Stimulated activated CD8-positive, alpha-beta memory T cell treated with anti-CD3 and anti-CD28 coated beads, Interleukin-12 subunit alpha, Interleukin-12 subunit beta, amount 100 ng/mL, for 4 hours (primary cell): ENCODE measurements around the gene STON2.

ENCODE experiments used
- DNase-seq: peaks from one replicate; pipeline ENCODE4 v3.0.0-alpha.2; 2020; ENCODE audit warnings: low read depth

Gene STON2

DNA sequence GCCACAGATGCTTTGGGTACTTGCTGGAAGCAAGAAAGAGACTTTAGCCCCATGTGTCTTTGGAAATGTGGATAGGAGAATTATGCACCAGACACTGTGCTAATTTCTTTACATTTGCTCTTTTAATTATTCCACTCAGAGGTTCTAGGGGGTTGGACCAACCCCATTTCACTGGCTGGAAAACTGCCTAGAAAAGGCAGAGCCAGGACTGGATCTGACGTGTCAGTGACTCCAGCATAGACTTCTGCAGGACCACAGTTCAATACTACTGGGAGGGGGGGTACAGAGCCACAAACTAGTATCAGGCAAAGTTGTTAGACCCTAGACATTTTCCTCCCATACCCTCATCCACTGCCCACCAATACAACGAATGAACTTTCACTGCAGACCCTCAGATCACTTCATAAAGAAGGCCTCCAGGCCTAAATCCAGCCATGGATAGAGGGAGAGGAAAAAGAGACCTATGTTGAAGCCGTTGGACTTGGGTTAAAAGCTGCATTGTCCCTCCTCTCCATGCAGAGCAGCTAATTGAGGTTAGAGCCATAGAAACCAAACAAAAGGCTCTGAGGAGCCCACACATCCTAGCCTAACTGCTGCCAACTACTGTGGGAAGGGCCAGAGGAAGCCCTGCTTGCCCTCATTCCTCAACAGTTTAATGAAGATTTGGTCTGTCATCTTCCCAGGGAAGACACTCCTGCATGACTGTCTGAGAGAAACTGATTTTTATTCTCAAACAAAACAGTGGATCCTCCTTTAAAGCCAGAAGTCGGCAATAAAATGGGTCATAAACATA, 68.7 kb downstream of the STON2 start:
- no peak for DNase-seq

DNA sequence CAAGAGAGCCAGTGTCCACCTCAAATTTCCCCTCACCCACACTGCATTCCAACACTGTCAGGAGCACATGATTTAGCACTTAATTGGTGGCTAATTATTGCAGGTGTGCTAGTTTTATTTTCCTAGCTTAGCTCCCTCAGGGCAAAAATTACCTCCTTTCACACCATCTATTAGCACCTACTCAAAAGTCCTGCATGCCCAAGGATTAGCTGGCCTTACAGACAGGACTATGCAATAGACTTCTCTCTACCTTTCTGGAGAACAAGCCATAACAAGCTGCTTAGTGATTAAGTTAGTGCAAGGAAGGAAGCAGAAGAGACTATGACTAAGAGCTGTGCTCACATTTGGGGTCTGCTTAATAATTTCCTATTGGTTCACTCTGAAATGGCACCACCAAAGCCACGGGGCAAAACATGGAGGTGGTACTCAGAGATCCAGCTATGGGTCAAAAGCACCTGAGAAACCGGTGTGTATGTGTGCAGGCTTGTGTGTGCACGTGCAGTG, 69.5 kb downstream of the STON2 start:
- DNase-seq = no peak

DNA sequence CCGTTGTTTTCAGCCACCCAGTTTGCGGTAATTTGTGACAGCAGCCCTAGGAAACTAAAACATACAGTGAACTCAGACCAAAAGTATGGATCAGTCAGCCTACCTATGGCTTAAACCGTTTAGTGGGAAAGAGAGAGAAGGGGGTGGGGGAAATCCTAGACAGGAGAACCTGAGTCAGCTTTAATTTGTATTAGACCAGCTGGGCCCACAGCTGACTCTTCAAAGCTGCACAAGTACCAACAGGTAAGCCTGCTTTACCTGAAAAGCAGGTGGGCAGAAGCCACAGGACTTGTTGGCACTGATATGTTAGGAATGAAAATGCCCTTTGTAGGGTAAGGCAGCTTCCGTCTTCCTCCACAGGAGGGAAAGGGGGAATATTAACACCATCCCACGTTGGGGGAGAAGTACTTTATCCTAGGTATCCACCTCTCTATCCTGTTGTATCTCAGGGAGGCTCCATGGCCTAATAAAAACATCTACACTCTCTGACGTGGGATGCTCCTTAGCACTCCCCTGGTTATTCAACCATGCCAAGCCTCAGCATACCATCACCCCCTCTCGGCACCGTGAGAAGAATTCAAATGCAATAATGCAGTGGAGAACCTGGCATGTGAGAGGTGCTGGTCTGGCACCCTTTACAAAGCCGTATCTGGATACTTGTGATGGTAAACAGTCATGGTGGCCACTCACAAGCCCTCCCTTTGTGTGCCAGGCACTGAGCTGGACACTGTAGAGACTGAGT, 70.3 kb downstream of the STON2 start:
- no peak for DNase-seq

DNA sequence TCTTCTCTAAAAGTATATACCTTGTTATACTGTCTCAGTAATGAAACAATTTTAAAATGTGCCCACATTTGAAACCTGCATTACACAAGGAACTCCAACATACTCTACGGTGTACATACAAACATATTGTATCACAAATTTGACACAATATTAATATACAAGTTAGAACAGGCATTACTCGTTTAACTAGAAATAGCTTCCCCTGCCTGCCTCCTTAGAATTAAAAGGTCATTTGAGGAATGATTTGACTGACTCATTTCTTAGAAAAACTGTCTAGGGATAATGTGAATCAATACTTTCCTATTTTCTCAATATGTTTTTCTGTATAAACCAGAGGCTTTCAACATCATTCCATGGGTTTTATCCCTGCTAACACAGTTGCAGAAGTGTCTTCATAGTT, 73.7 kb downstream of the STON2 start:
- no peak for DNase-seq

DNA sequence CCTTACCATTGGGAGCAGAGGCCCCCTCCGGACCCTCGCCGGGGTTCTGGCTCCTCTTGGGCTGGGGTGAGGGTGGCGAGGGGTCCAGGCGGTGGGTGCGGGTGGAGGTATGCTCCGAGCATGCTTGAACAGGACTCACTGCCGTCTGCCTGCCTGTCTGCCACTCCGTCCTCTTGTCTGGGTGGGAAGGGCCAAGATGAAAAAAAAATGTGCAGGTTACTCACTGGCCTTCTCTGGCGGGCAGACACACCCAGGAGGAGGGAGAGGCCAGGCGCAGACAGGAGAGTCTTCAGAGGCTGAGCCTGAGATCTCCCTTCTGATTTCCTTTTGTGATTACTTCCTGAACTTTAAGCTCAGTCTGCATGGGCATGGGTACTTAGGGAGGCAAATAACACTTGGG, 76.1 kb downstream of the STON2 start:
- no peak for DNase-seq

DNA sequence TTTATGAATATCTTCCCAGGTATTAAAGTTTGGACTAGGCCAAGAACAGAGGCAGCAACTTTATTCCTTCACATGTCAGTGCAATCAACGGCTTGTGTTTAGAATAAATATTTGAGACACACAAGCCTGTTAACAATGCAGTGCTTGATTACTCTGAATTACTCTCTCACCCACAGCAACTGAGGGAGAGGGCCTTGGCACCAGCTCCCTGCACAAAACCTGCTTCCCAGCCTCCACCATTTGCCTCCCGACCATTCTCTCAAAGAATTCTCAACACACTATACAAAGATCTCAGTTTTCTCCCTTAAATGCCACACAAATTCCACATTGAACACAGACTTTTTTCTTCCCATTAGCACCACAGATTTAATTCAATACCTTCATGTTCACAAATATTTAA, 77.0 kb downstream of the STON2 start:
- DNase-seq = no peak

DNA sequence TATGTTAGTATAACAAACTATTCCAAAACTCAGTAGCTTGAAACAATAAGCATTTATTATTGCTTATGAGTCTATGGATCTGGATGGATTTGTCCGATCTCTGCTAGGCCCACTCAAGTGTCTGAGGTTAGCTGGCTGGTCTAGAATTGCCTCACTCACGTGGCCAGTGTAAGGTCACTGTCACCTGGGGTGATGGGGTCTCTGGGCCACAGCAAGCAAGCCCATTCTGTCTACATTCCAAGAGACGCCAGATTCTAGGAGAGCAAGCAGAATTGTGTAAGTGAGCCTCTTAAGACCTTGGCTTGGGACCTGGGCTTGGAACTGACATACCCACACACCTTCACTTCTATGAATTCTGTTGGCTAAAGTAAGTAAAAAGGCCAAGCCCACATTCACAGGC, 80.2 kb downstream of the STON2 start:
- DNase-seq = no peak

DNA sequence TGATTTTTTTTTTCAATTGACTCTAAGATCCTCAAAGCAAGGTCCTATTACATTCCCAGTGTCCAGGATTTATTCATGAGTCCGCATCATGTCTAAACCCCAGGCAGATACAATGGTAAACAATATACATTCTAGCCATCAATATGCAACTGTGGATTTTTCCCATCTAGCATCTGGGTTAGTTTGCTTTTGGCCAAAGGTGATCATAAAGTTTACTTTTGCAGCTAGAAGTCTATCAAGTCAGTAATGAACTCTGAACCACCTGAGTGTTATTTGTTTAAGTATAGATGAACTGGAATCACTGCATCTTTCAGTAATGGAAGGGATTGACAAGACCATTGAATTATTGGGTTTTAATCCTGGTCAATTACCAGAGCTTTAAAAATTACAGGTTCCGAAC, 80.8 kb downstream of the STON2 start:
- no peak for DNase-seq

DNA sequence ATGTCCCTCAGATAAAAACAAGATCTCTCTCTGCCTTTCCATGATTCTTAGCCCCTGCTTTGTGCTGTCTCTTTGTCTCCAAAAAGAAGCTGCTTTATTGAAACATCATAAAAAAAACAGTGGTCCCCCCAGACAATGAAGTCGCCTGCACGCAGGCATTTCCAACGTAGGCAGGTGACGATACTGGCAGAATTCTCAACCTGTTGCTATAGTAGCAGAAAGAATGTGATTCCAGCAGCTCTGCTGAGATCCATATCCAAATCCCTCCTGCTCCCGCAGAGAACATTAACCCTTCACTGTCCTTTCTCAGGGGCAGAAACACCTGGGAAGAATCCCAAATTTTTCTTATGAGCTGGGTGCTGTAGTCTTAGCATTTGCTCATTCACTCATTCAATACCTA, 84.8 kb downstream of the STON2 start:
- DNase-seq = no peak

DNA sequence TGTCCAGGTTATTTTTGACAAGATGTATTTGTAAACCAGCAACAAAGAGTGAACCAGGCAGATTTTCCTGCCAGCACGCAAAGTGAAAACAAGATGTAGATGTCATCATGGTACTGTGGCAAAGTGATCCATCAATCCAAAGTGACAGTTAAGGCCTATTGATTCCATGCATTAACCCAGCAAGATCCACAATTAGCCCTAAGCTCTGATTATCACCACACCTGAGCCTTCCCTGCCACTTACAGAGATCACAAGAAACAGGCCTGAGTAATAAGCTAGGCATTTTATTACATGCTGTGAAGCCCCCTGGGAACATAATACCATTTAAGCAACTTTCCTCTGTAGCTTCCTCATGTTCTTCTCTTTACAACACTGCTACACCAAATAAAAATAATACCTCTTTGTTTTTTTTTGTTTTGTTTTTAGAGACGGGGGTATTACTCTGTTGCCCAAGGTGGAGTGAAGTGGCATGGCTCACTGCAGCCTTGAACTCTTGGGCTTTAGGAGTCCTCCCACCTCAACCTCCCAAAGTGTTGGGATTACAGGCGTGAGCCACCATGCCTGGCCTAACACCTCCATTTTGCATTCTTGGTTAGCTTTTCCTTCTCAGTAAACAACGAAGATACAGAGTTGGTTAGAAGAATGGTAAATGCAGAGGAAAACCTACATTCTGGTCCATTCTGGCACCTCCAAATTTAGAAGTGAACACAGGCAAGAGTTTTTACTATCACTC, 85.5 kb downstream of the STON2 start:
- DNase-seq = no peak

DNA sequence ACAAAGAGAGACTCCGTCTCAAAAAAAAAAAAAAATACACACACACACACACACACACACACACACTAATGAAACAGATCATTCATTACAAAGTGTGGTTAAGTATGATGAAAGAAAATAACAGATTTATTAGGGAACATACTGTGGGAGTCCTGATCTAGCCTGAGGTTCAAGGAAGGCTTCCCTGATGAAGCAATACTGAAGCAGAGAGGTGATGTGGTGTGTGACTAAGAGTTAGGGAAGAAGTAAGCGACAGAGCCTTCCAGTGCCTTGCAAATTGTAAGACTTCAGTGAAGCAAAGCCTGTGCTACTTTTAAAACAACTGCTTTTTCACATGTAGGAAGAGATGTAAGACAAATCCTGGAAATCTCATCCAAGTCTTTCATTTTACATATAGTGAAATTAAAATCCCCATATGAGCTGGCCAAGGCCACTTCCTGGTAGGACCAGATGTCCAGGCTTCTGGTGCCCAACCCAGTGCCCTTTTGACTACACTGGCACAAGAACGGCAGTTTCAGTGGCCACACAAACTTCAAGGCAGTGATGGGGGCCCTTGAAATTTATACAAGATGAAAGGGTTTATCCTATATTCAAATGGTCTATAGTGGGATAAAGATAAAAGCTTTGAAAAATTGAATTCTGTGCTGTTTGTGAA, 86.2 kb downstream of the STON2 start:
- DNase-seq = no peak

DNA sequence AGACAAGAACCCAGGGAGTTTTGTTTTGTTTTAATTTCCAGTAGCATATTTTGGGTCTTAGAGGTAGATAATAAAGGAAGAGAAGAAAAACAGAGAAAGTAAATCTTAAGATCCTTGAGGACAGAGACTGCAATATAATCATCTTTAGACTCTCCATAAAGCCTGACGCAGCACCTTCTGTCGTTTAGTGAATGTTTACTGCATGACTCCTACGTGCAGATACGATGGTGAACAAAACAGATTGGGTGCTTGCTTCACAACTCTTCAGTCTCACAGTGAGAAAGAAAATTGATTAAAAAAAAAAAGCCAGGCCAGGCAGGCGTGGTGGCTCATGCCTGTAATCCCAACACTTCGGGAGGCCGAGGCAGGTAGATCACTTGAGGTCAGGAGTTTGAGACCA, 86.9 kb downstream of the STON2 start:
- no peak for DNase-seq

DNA sequence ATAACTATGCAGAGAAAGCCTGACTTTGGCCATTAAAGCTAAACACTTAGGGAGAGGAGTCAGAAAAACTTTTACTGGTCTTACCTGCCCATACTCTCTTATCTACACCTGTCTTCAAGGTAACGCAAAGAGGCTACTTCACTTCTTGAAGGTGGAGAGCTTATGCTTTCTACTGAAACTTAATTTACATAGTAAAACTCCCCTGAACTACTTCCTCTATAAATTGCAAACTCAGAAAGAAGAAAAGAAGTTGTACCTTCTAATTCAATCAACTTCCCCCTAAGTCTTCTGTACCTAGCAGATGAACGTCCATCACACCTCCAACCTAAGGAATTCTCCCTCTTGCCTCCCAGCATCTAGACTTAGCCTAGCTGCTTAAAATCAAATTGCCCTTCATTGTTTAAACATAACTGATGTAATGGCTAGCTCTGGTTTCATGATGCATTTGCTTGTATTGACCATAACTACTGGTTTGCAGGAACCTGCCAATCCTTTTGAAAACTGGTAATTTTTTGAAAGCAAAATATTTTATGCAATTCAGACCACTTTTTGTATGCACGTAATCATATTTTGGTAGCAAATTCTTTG, 87.7 kb downstream of the STON2 start:
- no peak for DNase-seq

DNA sequence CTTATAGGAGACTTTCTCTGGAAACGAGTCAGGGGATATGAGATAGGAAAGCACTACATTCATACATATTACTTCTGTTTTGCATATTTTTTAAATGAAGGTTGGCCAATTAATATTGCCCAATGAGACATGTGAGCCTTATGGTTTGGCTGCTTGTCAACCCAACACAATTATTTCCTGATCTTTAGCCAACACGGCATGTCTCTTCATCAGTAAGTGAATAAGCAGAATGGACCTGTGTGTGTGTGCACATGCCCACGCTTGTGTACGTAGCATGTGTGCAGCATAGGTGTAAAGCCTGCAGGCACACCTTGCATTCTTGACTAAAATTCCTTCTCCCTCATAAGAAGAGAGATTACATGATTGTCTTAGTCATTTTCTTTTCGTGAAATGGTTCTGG, 88.3 kb downstream of the STON2 start:
- no peak for DNase-seq

DNA sequence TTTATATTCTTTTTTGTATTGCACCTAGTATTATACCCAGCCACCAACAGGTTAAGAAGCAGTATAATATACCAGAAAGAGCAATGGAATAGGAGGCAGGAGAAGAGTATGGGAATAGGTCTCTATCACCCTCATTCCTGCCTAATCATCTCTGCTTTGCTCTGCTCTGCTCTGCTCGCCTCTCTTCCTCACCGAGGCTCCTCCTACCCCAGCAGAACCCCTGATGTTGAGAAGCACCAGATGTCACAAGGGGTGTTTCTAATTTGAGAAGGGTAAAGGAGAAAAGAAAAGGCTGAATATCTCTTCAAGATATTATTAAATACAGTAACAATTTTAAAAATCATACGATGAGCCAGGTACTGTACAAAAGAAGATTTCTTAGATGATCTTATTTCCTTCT, 89.0 kb downstream of the STON2 start:
- no peak for DNase-seq

DNA sequence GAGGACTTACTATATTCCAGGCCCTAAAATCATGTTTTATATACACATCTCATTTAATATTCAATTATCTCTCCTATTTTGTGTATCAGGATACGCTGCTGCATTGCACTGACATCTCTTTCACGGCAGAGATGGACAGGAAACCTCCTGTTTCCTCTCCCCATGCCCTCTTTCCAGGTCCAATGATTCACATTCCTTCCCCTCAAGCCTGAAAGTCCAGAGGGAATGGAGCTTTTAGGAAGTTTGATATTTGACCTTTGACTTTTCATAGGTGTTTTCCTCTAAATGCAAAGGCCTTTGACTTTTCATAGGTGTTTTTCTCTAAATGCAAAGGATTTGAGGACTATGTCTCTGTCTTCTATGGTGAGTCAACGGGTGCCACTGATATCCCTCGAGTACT, 89.5 kb downstream of the STON2 start:
- no peak for DNase-seq

DNA sequence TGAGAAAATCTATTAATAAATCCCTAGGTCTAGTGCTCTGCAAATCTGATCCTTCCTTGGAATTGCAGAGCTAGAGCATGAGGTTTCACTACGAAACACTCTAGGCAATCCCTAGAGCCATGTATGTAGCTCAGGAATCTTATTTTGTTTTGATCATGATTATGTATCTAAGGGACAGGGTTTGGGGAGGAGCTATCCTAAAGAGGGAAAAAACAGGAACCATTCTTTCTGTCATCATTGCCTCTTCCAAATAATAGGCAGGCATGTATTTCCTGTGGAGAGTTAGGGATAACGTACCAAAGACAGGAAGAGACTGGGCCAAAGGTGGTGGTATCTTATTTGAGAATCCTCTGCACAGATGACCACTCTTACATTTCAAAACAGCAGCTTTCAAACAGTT, 90.6 kb downstream of the STON2 start:
- DNase-seq = no peak

DNA sequence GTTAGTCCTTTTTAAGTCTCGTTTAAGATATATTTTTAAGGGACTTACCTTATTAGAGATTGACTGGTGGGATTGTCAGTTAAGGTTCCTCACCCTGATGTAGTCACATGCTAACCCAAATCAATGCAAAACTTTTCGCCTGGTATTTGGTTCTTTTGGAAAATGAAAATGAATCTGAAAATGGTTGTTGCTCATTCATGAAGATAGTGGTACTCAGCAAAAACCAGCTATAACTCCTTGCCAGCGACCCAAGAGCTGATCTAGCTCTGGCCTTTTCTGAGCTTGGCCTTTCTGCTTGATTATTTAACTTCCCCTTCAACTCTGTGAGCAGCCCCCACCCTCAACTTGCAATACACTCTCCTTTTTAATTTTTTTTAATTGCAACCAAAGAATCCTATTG, 94.4 kb downstream of the STON2 start:
- DNase-seq = no peak

DNA sequence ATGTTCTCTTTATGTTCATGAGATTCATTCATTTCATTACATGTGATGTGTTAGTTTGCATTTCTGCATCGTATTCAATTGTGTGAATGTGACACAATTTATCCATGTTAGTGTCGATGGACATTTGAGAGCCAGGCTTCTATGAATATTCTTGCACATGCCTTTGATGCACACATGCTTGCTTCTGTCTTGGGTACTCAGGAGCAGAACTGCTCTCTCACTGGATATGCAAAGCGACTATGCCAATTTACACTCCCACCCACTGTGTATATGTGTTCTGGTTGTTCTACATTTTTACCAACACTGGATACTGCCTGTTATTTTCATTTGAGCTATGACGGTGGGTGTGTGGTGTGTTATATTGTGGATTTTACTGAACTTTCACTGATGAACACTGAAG, 95.1 kb downstream of the STON2 start:
- no peak for DNase-seq

DNA sequence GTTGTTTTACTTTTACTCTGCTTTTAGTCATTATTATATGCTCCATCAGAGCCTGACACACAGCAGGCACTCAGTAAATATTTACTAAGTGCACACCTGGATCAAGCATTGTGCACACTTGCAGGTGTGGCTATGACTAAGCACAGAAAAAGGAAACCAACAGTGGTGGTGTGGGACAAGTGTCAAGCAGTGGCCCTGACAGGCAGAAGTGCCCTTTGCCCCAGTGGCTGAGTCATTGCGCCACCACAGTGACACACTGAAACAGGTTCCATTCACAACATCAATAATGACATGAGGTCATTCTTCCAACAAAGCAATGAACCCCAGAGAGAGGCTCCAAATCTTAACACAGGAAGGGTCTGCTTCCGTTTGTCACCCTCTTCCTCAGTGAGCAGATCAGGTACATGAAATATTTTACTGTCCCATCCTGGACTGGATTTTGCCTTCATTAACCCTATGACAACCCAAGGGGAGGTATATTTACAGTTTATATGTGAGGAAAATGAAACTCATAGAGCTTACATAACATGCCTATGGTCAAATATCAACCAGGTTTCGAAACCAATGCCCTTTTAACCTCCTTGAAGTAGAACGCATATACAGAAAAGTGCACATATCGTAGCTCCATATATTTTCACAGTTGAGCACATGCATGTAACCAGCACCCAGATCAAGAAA, 96.7 kb downstream of the STON2 start:
- DNase-seq = no peak

DNA sequence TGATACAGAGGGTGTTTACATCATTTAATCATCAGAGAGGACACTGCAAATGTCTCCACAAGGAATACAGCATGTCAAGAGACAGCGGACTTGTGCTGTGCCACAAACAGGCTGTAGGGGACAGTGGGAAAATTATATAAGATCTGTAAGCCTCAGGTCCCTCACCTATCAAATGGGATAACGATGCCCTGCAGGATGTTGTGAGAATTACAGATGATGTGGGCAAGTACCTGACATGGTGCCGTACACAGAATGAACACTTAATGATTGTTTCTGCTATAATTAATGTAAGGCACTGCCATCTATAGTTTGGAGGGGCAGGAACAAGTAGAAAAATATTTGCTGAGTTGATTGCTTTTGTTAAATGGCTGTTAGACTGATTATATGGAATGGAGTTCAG, 97.5 kb downstream of the STON2 start:
- DNase-seq = no peak
